Liver (tissue), 9 donors: Measurements from ENCODE around the gene EEFSEC. TPM values are rescaled to one million over a fixed set of nuclear protein-coding genes. Genes with fewer than 3 reads are reported as not detected.

Experiments
- DNase-seq: peaks from one replicate; pipeline ENCODE4 v3.0.0-alpha.2; 2017; ENCODE audit warnings: low spot score
- H3K27ac ChIP-seq, 2 donors: one replicate each; pipeline ENCODE4 v1.7.0; 2013; ENCODE audit warnings: inconsistent platforms in 2 of 2, low read length in 2 of 2, control low read depth in 1 of 2, low read depth in 1 of 2, mild to moderate bottlenecking in 1 of 2
- H3K27me3 ChIP-seq, 4 donors: one replicate each; pipeline versions ENCODE4 v1.6.1 to v1.7.0; 2013; ENCODE audit warnings: low read length in 3 of 4, inconsistent platforms in 1 of 4, mild to moderate bottlenecking in 1 of 4, moderate library complexity in 1 of 4; ENCODE audit not compliant: control insufficient read depth in 4 of 4, insufficient read depth in 4 of 4
- H3K36me3 ChIP-seq, 4 donors: one replicate each; pipeline versions ENCODE4 v1.6.1 to v1.7.0; 2013; ENCODE audit warnings: low read length in 3 of 4, mild to moderate bottlenecking in 3 of 4, low read depth in 1 of 4, moderate library complexity in 1 of 4; ENCODE audit not compliant: control insufficient read depth in 4 of 4, insufficient read depth in 3 of 4
- H3K4me1 ChIP-seq, 4 donors: one replicate each; pipeline versions ENCODE4 v1.6.1 to v1.7.0; 2013; ENCODE audit warnings: low read length in 3 of 4, mild to moderate bottlenecking in 3 of 4, moderate library complexity in 1 of 4; ENCODE audit not compliant: control insufficient read depth in 4 of 4, insufficient read depth in 4 of 4
- H3K4me3 ChIP-seq, 3 donors: one replicate each; pipeline versions ENCODE4 v1.6.1 to v1.7.0; 2013; ENCODE audit warnings: low read length in 3 of 3, control low read depth in 1 of 3, low read depth in 1 of 3, mild to moderate bottlenecking in 1 of 3
- H3K9ac ChIP-seq, 2 donors: one replicate each; pipeline ENCODE4 v1.7.0; 2013; ENCODE audit warnings: low read length in 2 of 2, mild to moderate bottlenecking in 2 of 2, moderate library complexity in 2 of 2, control low read depth in 1 of 2, low read depth in 1 of 2
- H3K9me3 ChIP-seq, 4 donors: one replicate each; pipeline versions ENCODE4 v1.6.1 to v1.7.0; 2013; ENCODE audit warnings: low read length in 3 of 4; ENCODE audit not compliant: control insufficient read depth in 4 of 4
- ATF3 ChIP-seq: IDR thresholded peaks from 2 replicates; pipeline ENCODE4 v1.6.1; 2016; ENCODE audit warnings: antibody characterized with exemption
- EGR1 ChIP-seq, 2 donors: IDR thresholded peaks; 2 replicates each; pipeline ENCODE4 v1.6.1; 2016 to 2018; ENCODE audit warnings: antibody characterized with exemption in 2 of 2, low read depth in 2 of 2
- FOXA1 ChIP-seq: IDR thresholded peaks from 2 replicates; pipeline ENCODE4 v1.6.1; 2016; ENCODE audit warnings: antibody characterized with exemption
- FOXA2 ChIP-seq: IDR thresholded peaks from 2 replicates; pipeline ENCODE4 v1.6.1; 2016; ENCODE audit warnings: antibody characterized with exemption
- GABPA ChIP-seq, 2 donors: IDR thresholded peaks in 1 of 2; conservative IDR thresholded peaks in 1 of 2; 2 replicates each; pipeline ENCODE4 v1.6.1; 2016; ENCODE audit warnings: antibody characterized with exemption in 2 of 2, mild to moderate bottlenecking in 1 of 2, moderate library complexity in 1 of 2
- HNF4A ChIP-seq, 2 donors: conservative IDR thresholded peaks; 2 replicates each; pipeline ENCODE4 v1.6.1; 2016; ENCODE audit warnings: antibody characterized with exemption in 2 of 2, mild to moderate bottlenecking in 2 of 2
- HNF4G ChIP-seq: IDR thresholded peaks from 2 replicates; pipeline ENCODE4 v1.6.1; 2016; ENCODE audit warnings: antibody characterized with exemption
- JUND ChIP-seq, 2 donors: IDR thresholded peaks; 2 replicates each; pipeline ENCODE4 v1.6.1; 2016; ENCODE audit warnings: antibody characterized with exemption in 2 of 2
- MAX ChIP-seq: IDR thresholded peaks from 2 replicates; pipeline ENCODE4 v1.6.1; 2016; ENCODE audit warnings: antibody characterized with exemption
- NR2F2 ChIP-seq: IDR thresholded peaks from 2 replicates; pipeline ENCODE4 v1.6.1; 2016; ENCODE audit warnings: antibody characterized with exemption
- RAD21 ChIP-seq, 2 donors: IDR thresholded peaks; 2 replicates each; pipeline ENCODE4 v1.6.1; 2016; ENCODE audit warnings: antibody characterized with exemption in 2 of 2, mild to moderate bottlenecking in 2 of 2
- RXRA ChIP-seq, 2 donors: IDR thresholded peaks; 2 replicates each; pipeline ENCODE4 v1.6.1; 2017 to 2018; ENCODE audit warnings: antibody characterized with exemption in 2 of 2, mild to moderate bottlenecking in 1 of 2
- SP1 ChIP-seq: IDR thresholded peaks from 2 replicates; pipeline ENCODE4 v1.6.1; 2018; ENCODE audit warnings: antibody characterized with exemption, mild to moderate bottlenecking
- TAF1 ChIP-seq: conservative IDR thresholded peaks from 2 replicates; pipeline ENCODE4 v1.6.1; 2016; ENCODE audit warnings: antibody characterized with exemption, mild to moderate bottlenecking
- YY1 ChIP-seq: IDR thresholded peaks from 2 replicates; pipeline ENCODE4 v1.6.1; 2016; ENCODE audit warnings: antibody characterized with exemption, mild to moderate bottlenecking
- ZBTB33 ChIP-seq: IDR thresholded peaks from 2 replicates; pipeline ENCODE4 v1.6.1; 2016; ENCODE audit warnings: antibody characterized with exemption
- WGBS: extraction: QIAGEN DNeasy Blood & Tissue Kit; methylation state at CpG from one replicate; pipeline ENCODE4 v1.1.7; 2013; 5-methylcytosine and 5-hydroxymethylcytosine counted together
- polyA plus RNA-seq, 2 donors: library from polyadenylated mRNA; stranded (reverse) in 1 of 2; unstranded in 1 of 2; fragments of 200-250 nt in 1 of 2; fragments of >200 nt in 1 of 2; fragmentation: Nextera tagmentation in 1 of 2; extraction: Ambion mirVana in 1 of 2; gene quantifications; one replicate each; pipeline versions ENCODE4 v1.2.1 to v1.2.3, GENCODE V29; 2013 to 2015
- total RNA-seq, 2 donors: library from RNA; depleted of rRNA; stranded (reverse); fragments of >200 nt; gene quantifications; one replicate each; pipeline ENCODE4 v1.2.3, GENCODE V29; 2014
- TF ChIP-seq, protein P1 (sequence below): fragments of 150-350 bp; IDR thresholded peaks from 2 replicates; pipeline ENCODE4 v1.5.1; 2017; ENCODE audit warnings: improper control_type of control experiment, low read depth, low read length; ENCODE audit not compliant: missing input control
- TF ChIP-seq, protein P2 (sequence below): IDR thresholded peaks from 2 replicates; pipeline ENCODE4 v1.6.1; 2016; ENCODE audit warnings: antibody characterized with exemption, mild to moderate bottlenecking
- donor health status: healthy.
- donor health status: healthy.
- donor health status: healthy.
- donor health status: healthy.
- donor health status: healthy.

The EEFSEC gene
- total and polyA plus RNA-seq, 4 donors: 8.4 to 13.1 (median 10.7) TPM

- H3K9me3 ChIP-seq: no peaks in the 10 kb centered on the region
- WGBS: 83% methylated on average over 4 of the region's 4 CpGs
- H3K4me1 ChIP-seq: peaks cover 7 to 45% (median 36%) of the 10 kb centered on the region in 4 donors
- TF ChIP-seq GABPA (IDR thresholded peaks at IDR 0.05 in 1 of 2, conservative IDR thresholded peaks at IDR 0.05 in 1 of 2) (no peak), HNF4G (no peak)
- no peak overlapping the region for H3K9ac ChIP-seq
- peak overlapping the region in 1 of 2 donors; percentile 81 for H3K27ac ChIP-seq
- no peak overlapping the region for H3K4me3 ChIP-seq
- no peak for DNase-seq
- no peaks in the 10 kb centered on the region for H3K36me3 ChIP-seq
- H3K27me3 ChIP-seq: no peaks in the 10 kb centered on the region
Measured at GRCh38 chr3:128168836-128169235, 15.6 kb downstream of the EEFSEC start.

- 13% methylated on average over 5 of the region's 5 CpGs for WGBS
- TF ChIP-seq HNF4A (conservative IDR thresholded peaks at IDR 0.05) (peak; percentile 54 to 77), FOXA1 (no peak), YY1 (peak; percentile 37), RAD21 (IDR thresholded peaks at IDR 0.05) (peak; percentile 97 to 98), GABPA (IDR thresholded peaks at IDR 0.05 in 1 of 2, conservative IDR thresholded peaks at IDR 0.05 in 1 of 2) (no peak), HNF4G (peak; percentile 30), JUND (IDR thresholded peaks at IDR 0.05) (no peak), SP1 (peak; percentile 27), EGR1 (IDR thresholded peaks at IDR 0.05; ENCODE audit: low read depth in 2 of 2) (no peak), NR2F2 (peak; percentile 92), RXRA (IDR thresholded peaks at IDR 0.05) (peak; percentile 67 to 83)
- TF ChIP-seq, protein P1, sequence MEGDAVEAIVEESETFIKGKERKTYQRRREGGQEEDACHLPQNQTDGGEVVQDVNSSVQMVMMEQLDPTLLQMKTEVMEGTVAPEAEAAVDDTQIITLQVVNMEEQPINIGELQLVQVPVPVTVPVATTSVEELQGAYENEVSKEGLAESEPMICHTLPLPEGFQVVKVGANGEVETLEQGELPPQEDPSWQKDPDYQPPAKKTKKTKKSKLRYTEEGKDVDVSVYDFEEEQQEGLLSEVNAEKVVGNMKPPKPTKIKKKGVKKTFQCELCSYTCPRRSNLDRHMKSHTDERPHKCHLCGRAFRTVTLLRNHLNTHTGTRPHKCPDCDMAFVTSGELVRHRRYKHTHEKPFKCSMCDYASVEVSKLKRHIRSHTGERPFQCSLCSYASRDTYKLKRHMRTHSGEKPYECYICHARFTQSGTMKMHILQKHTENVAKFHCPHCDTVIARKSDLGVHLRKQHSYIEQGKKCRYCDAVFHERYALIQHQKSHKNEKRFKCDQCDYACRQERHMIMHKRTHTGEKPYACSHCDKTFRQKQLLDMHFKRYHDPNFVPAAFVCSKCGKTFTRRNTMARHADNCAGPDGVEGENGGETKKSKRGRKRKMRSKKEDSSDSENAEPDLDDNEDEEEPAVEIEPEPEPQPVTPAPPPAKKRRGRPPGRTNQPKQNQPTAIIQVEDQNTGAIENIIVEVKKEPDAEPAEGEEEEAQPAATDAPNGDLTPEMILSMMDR: peak; percentile 94
- Histone ChIP-seq H3K27me3 (no peaks in the 10 kb centered on the region), H3K4me3 (no peak overlapping the region), H3K27ac (no peak overlapping the region), H3K36me3 (no peaks in the 10 kb centered on the region), H3K9me3 (no peaks in the 10 kb centered on the region), H3K9ac (no peak overlapping the region), H3K4me1 (peaks cover 7 to 45% (median 36%) of the 10 kb centered on the region in 4 donors)
- peak; percentile 49 for DNase-seq
Measured at GRCh38 chr3:128170866-128171516, 17.7 kb downstream of the EEFSEC start.

GRCh38 chr3:128173200-128173599 lies 19.9 kb downstream of the EEFSEC start:
- Histone ChIP-seq H3K27me3 (no peaks in the 10 kb centered on the region), H3K4me1 (peaks cover 2 to 26% (median 20%) of the 10 kb centered on the region in 4 donors), H3K36me3 (no peaks in the 10 kb centered on the region), H3K9me3 (no peaks in the 10 kb centered on the region), H3K27ac (no peak overlapping the region), H3K9ac (no peak overlapping the region), H3K4me3 (no peak overlapping the region)
- 95% methylated on average over 8 of the region's 8 CpGs for WGBS
- DNase-seq: no peak
- TF ChIP-seq ZBTB33 (no peak), HNF4G (no peak), GABPA (IDR thresholded peaks at IDR 0.05 in 1 of 2, conservative IDR thresholded peaks at IDR 0.05 in 1 of 2) (no peak), RAD21 (IDR thresholded peaks at IDR 0.05) (no peak), NR2F2 (no peak), SP1 (no peak), ATF3 (no peak), FOXA1 (no peak), YY1 (no peak), TAF1 (no peak), FOXA2 (no peak), RXRA (IDR thresholded peaks at IDR 0.05) (no peak), EGR1 (IDR thresholded peaks at IDR 0.05; ENCODE audit: low read depth in 2 of 2) (no peak), MAX (no peak), HNF4A (conservative IDR thresholded peaks at IDR 0.05) (no peak), JUND (IDR thresholded peaks at IDR 0.05) (no peak)
- TF ChIP-seq, protein P2, sequence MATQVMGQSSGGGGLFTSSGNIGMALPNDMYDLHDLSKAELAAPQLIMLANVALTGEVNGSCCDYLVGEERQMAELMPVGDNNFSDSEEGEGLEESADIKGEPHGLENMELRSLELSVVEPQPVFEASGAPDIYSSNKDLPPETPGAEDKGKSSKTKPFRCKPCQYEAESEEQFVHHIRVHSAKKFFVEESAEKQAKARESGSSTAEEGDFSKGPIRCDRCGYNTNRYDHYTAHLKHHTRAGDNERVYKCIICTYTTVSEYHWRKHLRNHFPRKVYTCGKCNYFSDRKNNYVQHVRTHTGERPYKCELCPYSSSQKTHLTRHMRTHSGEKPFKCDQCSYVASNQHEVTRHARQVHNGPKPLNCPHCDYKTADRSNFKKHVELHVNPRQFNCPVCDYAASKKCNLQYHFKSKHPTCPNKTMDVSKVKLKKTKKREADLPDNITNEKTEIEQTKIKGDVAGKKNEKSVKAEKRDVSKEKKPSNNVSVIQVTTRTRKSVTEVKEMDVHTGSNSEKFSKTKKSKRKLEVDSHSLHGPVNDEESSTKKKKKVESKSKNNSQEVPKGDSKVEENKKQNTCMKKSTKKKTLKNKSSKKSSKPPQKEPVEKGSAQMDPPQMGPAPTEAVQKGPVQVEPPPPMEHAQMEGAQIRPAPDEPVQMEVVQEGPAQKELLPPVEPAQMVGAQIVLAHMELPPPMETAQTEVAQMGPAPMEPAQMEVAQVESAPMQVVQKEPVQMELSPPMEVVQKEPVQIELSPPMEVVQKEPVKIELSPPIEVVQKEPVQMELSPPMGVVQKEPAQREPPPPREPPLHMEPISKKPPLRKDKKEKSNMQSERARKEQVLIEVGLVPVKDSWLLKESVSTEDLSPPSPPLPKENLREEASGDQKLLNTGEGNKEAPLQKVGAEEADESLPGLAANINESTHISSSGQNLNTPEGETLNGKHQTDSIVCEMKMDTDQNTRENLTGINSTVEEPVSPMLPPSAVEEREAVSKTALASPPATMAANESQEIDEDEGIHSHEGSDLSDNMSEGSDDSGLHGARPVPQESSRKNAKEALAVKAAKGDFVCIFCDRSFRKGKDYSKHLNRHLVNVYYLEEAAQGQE: no peak
